HEK293 (cell line): ENCODE results near the gene USP21.

ENCODE experiments used
- YY2 ChIP-seq: fragments of 450-650 bp; formaldehyde crosslinking; IDR thresholded peaks from 2 replicates; pipeline ENCODE4 v1.5.1; 2016; ENCODE audit warnings: missing biosample characterization, missing genetic modification characterization
- ZNF433 ChIP-seq: fragments of 450-650 bp; formaldehyde crosslinking; IDR thresholded peaks from 2 replicates; pipeline ENCODE4 v1.5.1; 2016; ENCODE audit warnings: missing biosample characterization, missing genetic modification characterization, low read depth
- ZNF777 ChIP-seq: fragments of 450-650 bp; formaldehyde crosslinking; IDR thresholded peaks from 2 replicates; pipeline ENCODE4 v1.5.1; 2017; ENCODE audit warnings: missing biosample characterization, missing genetic modification characterization, borderline replicate concordance
- TF ChIP-seq, protein P1 (sequence below): fragments of 450-650 bp; formaldehyde crosslinking; IDR thresholded peaks from 2 replicates; pipeline ENCODE4 v1.5.1; 2016; ENCODE audit warnings: missing biosample characterization, missing genetic modification characterization
- TF ChIP-seq, protein P2 (sequence below): fragments of 450-650 bp; formaldehyde crosslinking; optimal IDR thresholded peaks from 2 replicates; pipeline ENCODE3; 2016; ENCODE audit warnings: missing biosample characterization, mild to moderate bottlenecking, missing genetic modification characterization

GRCh38 chr1:161196111-161196510, 36.8 kb downstream of the USP21 start:
- TF ChIP-seq YY2: no peak
- TF ChIP-seq, protein P1, sequence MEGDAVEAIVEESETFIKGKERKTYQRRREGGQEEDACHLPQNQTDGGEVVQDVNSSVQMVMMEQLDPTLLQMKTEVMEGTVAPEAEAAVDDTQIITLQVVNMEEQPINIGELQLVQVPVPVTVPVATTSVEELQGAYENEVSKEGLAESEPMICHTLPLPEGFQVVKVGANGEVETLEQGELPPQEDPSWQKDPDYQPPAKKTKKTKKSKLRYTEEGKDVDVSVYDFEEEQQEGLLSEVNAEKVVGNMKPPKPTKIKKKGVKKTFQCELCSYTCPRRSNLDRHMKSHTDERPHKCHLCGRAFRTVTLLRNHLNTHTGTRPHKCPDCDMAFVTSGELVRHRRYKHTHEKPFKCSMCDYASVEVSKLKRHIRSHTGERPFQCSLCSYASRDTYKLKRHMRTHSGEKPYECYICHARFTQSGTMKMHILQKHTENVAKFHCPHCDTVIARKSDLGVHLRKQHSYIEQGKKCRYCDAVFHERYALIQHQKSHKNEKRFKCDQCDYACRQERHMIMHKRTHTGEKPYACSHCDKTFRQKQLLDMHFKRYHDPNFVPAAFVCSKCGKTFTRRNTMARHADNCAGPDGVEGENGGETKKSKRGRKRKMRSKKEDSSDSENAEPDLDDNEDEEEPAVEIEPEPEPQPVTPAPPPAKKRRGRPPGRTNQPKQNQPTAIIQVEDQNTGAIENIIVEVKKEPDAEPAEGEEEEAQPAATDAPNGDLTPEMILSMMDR (tag by site-specific recombination): no peak
- no peak for TF ChIP-seq ZNF777 (tag by site-specific recombination)
- TF ChIP-seq, protein P2, sequence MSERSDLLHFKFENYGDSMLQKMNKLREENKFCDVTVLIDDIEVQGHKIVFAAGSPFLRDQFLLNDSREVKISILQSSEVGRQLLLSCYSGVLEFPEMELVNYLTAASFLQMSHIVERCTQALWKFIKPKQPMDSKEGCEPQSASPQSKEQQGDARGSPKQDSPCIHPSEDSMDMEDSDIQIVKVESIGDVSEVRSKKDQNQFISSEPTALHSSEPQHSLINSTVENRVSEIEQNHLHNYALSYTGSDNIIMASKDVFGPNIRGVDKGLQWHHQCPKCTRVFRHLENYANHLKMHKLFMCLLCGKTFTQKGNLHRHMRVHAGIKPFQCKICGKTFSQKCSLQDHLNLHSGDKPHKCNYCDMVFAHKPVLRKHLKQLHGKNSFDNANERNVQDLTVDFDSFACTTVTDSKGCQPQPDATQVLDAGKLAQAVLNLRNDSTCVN (tag by site-specific recombination): no peak
- TF ChIP-seq ZNF433 (tag by site-specific recombination): no peak
